ENCODE data around the gene RRN3.
"Not testable (repeated sequence)": the region's sequence is repeated elsewhere in the genome, so short reads cannot be mapped to it uniquely, and the experiment has no call there.

RRN3 gene, protein sequence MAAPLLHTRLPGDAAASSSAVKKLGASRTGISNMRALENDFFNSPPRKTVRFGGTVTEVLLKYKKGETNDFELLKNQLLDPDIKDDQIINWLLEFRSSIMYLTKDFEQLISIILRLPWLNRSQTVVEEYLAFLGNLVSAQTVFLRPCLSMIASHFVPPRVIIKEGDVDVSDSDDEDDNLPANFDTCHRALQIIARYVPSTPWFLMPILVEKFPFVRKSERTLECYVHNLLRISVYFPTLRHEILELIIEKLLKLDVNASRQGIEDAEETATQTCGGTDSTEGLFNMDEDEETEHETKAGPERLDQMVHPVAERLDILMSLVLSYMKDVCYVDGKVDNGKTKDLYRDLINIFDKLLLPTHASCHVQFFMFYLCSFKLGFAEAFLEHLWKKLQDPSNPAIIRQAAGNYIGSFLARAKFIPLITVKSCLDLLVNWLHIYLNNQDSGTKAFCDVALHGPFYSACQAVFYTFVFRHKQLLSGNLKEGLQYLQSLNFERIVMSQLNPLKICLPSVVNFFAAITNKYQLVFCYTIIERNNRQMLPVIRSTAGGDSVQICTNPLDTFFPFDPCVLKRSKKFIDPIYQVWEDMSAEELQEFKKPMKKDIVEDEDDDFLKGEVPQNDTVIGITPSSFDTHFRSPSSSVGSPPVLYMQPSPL

DNA sequence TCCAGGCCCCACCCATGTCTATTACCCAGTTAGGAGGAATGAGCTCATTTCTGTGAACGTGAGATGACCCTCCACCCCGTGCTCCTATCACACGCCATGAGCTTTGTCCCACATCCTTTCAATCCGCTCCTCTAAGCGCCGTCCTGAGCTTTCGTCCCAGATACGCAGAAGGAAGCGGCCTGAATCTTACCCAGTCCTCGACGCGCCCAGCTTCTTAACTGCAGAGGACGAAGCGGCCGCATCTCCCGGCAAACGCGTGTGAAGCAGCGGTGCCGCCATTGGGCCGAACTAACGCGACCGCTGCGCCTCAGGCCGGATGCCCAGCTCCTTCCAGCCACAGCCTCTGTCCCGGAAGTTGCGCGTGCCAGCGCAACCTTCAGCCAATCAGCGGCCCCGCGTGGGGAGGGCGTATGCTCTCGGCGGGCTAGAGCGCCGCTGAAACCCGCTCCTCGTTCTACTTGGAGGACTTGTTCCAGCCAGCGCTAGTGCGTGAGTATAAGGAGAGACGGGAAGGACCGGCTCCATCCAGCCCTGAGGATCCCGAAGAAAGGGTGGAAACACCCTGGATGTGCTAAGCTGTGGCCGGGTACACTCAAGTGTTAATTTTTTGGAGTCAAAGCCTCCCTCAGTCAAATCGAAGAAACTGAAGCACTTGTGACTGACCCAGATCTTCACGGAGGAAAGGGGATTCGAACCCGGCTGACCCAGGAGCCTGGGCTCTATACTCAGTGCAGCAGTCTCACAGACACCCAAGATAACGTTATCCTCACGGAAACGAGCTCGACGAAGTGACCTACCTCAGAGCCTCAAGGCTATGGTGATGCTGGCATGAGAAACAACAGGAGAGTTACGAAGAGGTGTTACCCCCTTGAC, at the start of gene RRN3:
Gene RRN3, minus strand, starts transcription at position 318 of the 873 bp plus-strand sequence. Its CDS starts 39 bp downstream, at position 279.
- peak; percentile 69 to 81 for DNase-seq (ENCODE audit: low read depth in 2 of 2)

DNA sequence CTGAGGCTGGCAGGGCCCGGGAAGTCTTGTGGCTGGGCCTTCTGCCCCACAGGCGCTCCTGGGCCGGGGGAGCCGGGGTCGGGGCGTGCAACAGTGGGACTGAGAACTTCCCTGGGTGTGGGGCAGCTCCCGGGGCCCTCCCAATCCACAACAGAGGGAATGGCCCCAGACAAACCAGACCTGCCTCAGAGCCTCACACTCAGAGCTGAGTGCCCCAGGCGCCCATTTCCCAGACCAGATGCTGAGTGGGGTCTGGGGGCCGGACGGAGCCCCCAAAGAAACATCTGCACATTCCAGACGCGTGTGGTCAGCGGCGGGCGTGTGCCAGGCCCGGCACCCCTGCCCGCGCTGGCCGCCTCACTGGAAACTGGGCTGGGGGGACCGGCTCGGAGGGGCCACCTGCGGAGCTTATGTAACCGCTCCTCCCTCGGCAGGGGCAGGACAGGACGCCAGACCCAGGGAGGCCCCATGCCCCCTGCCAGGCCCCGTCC, 49.6 kb upstream of the RRN3 start:
- DNase-seq (ENCODE audit: low read depth in 2 of 2): not testable (repeated sequence)

DNA sequence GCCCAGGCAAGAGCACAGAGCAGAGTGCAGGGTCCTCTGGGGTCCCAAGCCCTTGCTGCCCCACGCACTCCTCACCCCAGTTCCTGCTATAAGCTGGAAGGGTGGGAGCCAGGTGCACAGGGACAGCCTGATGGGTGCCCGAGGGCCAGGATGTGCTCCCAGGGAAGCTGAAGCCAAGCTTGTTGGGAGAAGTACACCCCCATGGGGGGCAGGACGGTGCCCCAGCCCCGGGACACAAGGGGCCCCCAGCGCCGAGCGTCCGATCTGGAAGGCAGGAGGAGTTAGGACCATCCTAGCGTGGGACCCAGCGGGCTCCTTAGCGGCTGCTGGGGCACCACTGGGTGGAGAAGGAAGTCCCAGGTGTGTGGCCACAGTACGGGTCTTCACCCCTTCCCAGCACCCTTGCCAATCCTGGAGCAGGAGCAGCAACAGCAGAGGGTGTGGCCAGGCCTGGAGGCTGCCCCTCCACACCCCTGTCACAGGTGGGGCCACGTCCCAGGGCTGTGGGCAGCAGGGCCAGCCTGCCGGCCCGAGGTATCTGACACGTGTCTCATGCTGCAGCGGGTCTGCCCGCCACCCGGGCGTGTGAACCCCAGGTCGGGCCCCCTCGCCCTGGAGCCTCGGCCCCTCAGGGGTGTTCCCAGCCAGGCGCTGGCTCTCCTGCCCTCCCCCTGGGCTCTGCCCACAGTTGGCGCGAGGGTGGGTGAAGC, 49.0 kb upstream of the RRN3 start:
- not testable (repeated sequence) for DNase-seq (ENCODE audit: low read depth in 2 of 2)

DNA sequence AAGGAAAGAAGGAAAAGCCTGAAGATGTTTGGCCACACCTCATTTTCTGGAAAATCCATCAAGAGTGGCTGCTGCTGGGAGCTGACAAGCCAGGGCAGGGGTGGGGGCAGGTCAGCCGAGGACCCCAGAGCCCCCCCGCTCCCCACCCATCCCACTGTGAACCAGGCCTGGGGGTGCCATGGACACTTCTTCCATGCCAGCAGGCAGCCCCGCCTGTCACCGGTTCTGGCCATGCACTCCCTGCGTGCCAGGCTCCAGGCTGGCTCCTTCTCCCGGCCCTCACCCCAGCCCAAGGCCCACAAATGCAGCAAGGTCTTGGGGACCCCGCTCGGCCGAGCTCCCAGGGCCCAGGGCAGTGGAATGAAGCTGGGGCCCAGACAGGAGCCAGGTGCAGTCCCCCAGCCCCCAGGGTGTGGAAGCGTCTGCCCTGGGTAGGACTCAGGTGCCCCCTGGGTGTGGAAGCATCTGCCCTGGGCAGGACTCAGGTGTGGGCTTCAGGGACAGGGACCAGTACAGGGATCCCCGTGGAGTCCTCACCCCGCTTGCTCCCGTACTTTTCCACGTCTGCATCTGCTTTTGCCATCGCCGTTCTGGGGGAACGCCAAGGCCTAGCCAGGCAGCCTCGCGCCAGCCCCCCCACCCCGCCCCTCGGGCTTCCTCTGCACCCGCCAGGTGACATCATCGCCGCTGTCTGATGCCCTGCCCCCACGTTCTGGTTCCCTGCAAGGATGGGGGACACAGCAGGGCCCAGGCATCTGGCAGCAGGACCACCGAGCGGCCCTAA, 48.2 kb upstream of the RRN3 start:
- DNase-seq (ENCODE audit: low read depth in 2 of 2): not testable (repeated sequence)

DNA sequence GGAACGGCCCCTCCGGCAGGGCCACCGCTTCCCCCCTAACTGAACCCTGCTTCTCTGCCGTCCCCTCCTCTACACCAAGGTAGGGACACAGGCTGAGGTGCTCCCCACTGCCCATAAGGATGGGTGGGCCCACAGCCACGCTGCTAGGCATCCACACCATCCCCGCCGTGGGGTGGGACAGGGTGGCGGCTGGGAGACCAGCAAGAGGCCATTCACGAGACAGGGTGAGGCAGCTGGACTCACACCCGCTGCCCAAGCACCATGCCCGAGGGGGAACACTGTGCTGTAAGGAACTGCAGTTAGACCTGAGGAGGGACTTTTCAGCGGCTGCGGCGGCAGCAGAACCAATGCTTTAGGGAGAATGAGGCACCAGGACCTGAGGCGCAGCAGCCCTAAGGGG, 47.5 kb upstream of the RRN3 start:
- DNase-seq (ENCODE audit: low read depth in 2 of 2): no peak

DNA sequence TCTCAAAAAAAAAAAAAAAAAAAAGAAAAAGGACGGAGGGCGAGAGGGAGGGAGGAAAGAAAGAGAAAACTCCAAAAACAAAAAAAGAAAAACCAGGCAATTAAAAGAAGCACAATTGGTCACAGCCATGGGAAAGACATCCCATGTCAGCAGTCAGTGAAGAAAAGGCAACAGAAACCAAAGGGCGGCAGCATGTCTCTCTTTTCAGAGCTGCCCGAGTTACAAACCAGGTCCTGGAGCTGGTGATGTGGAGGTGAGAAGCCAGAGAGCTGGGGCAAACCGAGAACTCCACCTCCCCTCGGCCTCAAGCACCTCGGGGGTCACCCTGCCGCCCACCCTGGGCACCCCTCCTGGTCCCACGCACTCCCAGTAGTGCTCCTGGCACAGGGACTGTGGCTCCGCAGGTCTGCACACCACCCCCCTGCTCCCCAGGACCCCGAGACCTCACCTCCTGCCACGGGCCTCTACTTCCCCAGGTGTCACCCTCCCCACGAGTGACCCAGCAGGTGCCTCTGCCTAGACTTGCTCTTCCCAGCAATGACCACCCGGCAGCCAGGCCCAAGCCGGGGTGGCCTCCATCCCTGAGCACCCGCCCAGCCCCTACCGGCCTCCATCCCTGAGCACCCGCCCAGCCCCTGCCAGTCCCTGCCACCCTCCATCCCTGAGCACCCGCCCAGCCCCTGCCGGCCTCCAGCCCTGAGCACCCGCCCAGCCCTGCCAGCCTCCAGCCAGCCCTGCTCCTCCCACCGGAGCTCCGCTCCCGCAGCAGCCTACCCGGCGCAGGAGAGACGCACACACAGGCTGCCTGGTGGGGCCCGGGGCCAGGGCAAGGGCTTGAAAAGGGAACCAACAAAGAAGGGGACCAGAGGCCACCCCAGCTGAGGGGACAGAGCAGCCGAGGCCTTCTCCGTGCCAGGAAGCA, 46.6 kb upstream of the RRN3 start:
- DNase-seq (ENCODE audit: low read depth in 2 of 2): not testable (repeated sequence)

DNA sequence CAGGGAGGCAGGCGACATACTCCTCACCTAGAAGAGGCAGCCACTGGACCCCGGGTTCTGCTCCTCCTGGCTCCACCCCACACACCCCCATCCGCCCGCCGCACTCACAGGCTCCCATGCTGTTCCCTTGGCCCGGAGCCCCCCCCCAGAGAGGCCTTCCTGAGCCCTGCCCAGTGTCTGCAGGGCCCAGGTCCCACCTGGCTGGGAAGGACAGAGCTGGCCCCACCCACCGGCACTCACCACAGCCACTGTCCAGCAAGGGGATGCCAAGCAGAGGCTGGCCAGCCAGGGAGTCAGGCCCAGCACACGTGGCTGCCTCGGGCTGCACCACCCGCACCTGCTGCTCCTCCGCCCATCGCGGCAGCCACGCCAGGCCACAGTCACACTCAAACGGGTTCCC, 43.4 kb upstream of the RRN3 start:
- not testable (repeated sequence) for DNase-seq (ENCODE audit: low read depth in 2 of 2)

DNA sequence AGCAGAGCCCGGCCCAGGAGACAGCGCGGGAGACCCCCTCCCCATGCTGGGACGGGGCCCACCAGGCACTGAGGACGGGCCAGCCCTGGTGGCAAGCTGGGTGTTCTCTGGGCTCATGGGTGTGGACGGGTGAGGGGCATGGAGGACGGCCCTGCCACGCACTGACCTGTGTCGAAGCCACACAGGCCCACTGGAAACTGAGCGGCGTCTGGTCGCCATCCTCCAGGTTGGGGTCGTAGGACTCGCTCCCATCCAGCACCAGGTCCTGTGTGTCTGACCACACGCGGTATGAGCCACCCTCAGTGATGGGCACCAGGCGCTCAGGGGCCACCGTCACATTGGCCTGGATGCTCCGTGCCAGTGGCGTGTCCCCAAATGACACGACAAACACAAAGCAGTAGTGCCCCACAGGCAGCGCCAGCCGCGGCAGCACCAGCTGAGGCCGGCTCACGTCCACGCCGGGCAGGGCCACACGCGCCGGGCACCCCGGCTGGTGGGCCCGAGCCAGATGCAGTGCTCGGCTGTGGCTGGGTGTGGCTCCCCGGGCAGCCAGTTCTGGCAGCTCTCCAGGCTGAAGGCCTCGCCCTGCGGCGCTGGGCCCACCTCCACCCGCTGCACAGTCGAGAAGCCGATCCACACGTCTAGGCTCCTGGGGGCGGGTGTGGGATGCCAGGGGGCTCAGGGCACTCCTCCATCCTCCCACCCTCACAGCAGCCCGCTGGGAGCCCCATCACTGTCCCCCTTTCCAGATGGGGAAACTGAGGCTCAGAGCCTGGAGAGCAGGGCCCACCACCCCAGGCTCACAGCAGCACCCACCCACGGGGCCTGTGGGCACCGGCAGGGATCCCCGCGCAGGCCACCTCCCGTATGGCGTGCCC, 41.6 kb upstream of the RRN3 start:
- not testable (repeated sequence) for DNase-seq (ENCODE audit: low read depth in 2 of 2)

DNA sequence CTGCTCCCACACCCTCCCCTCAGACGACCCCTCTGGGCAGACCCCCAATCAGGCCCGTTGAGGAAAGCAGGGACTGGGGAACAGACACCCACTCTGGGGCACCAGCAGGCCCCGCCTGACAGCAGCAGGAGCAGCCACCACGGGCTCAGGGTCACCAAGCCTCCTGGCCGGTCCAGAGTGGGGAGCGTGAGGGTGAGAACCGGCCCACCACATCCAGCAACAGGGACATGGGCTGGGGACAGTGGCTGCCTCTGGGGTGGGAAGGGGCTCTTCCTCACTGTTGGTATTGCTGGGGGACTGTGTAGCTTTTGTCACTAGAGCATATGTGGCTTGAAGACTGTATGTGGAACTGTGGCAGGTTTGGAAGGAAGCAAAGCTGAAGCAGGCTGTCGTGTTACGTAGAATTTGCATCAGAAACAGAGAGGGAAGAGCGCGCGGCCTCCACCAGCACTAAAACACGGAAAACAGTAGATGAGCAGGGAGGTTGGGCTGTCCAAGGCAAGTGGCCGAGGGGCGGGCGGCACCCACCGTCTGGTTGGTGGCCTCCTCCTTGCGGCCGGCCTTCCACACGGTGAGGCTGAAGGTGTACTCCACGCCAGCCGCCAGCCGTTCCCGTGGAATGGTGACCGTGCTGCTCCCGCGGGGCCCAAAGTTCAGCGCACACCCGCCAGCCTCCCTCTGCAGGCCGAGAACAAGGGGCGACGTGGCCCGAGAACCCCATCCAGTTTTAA, 40.8 kb upstream of the RRN3 start:
- DNase-seq (ENCODE audit: low read depth in 2 of 2): not testable (repeated sequence)

DNA sequence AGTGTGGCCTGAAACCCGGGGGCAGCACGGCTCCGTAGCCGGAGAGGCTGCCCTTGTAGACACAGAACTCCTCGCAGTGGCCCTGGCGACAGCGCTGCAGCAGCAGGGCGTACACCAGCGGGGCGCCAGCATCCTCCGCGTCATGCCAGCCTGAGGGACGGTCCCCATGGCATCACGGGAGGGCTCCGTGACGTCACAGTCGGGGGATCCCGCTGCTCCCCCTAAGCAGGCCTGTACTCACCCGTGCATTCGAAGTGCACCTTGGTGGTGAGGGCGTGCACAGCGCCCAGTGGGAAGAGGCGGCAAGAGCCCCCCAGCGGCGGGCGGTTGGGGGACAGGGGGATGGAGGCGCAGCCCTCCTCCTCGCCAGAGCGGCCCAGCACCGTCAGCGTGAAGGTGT, 39.5 kb upstream of the RRN3 start:
- DNase-seq (ENCODE audit: low read depth in 2 of 2): not testable (repeated sequence)

DNA sequence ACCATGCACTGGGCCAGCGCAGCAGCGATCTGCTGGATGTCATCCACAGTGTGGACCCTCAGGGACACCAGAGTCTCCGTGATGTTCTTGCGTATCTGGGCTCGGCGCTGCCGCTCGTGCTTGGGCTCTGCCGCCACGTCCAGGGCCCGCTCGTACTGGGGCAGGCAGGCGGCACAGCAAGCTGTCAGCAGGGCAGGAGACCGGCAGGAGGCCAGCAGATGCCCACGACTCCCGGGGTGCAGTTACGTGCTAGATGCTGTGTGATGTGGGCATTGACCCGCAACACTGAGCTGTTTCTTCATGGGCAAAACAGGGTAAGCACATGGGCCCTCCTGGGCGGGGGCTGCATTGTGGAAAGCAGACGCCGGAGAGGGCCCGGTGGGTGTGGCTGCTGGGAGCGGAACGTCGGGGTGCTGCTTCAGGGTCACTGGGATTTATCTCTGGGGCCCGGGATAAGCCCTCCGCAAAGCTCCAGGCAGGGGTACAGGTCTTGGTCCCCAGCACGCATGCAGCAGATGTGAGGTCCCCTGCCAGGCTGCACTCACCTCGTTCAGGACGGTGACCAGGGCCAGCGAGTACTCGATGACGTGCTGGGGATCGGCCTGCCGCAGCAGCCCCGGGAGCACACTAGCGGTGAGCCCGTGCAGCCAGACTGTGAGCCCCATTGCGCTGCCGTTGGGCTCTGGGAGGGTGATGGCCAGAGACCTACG, 38.8 kb upstream of the RRN3 start:
- DNase-seq (ENCODE audit: low read depth in 2 of 2): not testable (repeated sequence)

DNA sequence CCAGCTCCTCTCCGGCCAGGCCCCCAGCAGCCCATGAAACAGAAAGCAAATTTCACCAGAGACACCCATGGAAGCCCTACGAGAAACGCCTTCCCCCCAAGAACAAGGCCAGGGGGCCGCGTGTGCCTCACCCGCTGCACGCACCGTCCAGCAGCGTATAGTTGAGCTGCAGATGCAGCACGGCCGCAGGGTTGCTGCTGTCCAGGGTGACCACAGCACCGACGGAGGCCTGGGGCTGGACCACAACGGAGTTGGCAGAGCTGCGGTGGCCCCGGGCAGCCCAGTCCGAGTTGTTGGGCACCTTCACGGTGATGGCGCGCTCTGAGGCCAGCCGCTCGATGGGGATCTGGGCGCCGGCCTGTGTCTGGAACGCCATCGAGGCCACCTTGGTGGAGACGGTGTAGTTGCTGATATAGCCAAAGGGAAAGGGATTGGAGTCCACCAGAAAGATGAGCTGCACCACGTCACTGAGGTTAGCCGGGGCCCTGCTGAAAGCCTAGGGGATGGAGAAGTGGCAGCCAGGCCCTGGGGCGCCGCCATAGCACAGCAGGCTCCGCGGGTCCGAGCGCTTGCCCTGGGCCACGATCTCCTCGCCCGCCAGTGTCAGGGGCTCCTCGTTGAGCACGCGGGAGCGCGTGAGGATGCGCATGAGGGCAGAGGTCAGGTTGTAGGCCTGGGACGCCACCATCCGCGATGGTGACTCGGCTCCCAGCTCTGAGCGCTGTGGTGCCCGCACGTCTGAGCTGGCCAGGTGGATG, 37.0 kb upstream of the RRN3 start:
- DNase-seq (ENCODE audit: low read depth in 2 of 2): not testable (repeated sequence)

DNA sequence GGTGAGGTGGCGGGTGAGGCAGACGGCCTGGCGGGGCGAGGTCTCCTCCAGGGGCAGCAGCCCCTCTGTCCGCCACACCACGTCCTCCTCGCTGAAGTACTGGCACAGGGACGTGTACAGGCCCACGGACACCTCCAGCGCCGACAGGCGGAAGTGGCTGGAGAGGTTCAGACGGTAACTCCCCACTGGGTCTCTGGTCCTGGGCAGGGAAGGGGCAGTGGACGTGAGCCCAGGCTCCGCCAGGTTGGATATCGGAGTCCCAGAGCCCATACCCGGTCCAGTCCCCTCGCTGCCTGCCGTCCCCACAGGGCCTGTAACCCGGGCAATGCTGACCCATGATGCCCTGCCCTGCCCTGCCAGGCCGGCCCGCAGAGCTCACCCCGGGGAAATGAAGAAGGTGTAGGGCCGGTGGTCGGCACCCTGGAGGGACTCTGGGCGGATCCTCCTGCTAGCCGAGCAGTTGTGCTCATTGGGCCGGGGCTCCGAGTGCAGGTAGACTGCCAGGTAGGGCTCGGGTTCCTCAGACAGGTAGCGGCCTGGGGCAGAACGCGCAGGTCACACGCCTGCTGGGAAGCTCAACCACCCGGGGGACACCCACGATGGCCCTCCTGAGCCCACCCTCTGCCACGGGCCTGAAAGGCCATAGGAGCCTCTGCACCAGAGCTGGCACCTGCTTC, 36.3 kb upstream of the RRN3 start:
- DNase-seq (ENCODE audit: low read depth in 2 of 2): not testable (repeated sequence)

DNA sequence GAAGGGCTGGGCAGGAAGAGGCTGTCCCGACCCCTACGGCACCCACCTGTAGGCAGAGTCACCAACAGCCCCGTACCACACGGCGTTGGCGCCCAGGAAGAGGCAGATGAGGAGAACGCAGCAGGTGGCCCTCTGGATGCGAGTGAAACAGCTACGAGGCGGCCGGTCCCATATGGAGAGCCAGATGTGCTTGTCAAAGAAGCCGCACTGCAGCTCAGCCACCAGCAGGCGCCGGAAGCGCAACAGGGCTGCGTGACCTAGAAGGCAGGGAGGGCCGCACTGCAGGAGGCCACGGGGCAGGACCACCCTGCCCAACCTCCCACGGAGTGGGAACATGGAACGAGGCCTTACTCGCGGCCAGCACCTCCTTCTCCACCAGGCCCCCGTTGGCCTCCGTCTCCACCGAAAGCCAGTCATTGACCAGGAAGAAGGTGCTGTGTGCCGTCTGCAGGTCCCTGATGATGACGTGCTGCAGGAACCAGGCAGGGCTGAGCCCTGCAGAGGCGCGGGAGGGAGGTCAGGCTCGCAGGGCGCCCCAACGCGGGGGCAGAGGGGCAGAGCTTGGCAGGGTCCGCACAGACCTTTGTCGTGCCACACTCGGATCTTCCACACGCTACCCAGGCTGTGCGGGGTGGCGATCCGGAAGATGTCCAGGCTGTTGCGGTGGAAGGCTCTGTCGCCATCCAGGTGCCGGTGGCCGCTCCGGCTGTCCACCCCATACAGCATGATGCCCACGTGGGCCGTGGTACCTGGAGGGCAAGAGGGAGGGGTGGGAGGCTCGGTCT, 33.8 kb upstream of the RRN3 start:
- not testable (repeated sequence) for DNase-seq (ENCODE audit: low read depth in 2 of 2)
